ENCODE data around the gene ADAMTS7.
"Not testable (repeated sequence)": the region's sequence is repeated elsewhere in the genome, so short reads cannot be mapped to it uniquely, and the experiment has no call there.

ADAMTS7 gene

DNA sequence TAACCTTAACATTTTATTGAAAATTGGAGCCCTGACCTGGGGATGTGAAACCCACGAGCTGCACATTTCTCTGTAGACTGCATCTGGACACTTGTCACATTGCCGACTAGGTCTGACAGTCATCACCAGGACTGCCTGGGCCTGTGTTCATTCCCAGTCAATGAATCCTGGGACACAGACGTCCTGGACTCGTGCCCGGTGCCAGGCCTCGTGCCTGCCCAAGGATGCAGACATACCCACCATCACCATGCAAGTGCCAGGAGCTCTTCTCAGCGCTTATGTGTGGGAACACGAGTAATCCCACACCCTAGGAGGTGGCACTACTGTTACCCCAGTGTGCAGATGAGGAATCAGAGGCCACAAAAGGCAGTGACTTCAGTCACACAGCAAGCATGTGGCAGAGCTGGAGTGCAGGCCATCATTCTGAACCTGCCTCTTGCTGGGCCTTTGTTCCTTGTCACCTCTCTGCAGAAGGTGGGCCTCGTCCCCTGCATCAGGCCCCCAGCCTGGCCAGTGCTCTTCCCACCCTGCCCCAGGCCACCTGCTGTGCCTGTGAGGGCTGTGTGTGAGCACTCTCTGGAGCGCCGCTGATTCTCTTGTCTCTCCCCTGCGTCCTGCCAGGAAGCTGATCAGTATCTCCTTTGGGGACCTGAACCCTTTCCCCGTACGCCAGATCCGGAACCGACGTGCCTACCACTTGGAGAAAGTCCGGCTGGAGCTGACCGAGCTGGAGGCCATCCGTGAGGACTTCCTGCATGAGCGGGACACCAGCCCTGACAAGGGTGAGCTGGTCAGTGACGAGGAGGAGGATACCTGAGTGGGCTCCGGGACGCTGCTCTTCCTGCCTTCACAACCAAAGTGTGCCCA, 58.5 kb downstream of the ADAMTS7 start:
- no peak for DNase-seq

DNA sequence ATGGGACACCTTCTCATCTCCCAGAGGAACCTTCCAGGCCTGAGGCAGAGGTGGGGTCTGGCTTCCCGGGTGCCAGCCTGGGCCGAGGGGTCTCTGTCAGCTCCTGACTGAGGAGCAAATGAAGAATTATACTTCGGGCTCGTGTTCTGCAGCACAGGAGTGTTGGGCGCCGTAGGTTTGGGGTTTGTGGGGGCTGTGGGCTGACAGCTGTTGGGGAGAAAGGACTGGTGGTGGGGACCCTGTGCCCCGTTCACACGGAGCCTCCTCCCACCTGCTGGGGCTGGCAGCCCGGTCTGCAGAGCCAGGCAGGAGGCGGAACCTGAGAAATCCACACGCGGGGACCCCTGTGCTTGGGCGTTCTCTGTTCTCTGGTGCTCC, 59.7 kb downstream of the ADAMTS7 start:
- DNase-seq: no peak

- peak; percentile 62 to 69 for DNase-seq
Measured at GRCh38 chr15:78750974-78751601, 60.2 kb downstream of the ADAMTS7 start.

DNA sequence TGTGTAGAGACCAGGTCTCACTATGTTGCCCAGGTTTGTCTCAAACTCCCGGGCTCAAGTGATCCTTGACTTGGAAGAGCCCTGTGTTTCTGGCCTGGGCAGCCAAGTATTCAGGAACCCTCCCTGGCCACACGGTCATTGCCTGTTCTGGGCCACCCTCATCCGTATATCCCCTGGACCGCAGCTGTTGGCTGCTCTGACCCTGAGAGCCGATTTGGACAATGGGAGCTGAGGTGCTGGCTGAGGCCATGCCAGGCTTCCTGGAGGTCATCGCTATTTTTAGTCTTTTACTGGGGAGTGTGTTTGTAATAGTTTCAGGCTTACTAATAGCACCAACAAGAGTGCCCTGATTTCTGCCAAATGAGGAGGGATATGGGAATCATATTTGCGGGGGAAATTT, 60.7 kb downstream of the ADAMTS7 start:
- DNase-seq: no peak

GRCh38 chr15:78749831-78750230, 61.4 kb downstream of the ADAMTS7 start:
- no peak for DNase-seq

- DNase-seq: not testable (repeated sequence)
Measured at GRCh38 chr15:78747877-78748276, 63.4 kb downstream of the ADAMTS7 start.

DNA sequence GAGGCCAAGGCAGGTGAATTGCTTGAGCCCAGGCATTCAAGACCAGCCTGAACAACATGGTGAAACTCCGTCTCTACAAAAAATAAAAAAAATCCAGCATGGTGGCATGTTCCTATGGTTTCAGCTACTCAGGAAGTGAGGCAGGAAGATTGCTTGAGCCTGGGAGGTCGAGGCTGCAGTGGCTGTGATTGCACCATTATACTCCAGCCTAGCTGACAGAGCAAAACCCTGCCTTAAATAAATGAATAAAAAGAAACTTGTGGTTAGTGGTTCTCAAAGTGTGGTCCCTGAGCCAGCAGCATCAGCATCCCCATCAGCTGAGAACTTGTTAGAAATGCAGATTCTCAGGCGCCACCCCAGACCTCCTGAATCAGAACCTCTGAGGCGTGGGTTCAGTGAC, 69.6 kb downstream of the ADAMTS7 start:
- DNase-seq: not testable (repeated sequence)

DNA sequence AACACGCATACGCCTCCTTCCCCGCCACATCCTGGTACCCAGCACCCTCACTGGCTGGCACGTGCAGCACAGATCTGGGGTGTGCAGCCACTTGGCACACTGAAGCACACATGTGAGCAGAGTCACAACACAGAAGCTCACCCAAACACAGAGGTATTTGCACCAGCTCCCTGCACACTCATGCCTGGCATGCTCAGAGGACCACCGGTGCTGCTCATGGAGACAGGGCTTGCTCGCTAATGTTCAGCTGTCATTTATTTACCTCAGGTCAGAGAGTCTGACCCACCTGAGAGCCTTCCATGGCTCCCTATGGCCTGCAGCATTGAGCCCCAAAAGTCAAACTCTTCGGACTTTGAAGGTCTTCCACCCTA, 70.4 kb downstream of the ADAMTS7 start:
- no peak for DNase-seq

DNA sequence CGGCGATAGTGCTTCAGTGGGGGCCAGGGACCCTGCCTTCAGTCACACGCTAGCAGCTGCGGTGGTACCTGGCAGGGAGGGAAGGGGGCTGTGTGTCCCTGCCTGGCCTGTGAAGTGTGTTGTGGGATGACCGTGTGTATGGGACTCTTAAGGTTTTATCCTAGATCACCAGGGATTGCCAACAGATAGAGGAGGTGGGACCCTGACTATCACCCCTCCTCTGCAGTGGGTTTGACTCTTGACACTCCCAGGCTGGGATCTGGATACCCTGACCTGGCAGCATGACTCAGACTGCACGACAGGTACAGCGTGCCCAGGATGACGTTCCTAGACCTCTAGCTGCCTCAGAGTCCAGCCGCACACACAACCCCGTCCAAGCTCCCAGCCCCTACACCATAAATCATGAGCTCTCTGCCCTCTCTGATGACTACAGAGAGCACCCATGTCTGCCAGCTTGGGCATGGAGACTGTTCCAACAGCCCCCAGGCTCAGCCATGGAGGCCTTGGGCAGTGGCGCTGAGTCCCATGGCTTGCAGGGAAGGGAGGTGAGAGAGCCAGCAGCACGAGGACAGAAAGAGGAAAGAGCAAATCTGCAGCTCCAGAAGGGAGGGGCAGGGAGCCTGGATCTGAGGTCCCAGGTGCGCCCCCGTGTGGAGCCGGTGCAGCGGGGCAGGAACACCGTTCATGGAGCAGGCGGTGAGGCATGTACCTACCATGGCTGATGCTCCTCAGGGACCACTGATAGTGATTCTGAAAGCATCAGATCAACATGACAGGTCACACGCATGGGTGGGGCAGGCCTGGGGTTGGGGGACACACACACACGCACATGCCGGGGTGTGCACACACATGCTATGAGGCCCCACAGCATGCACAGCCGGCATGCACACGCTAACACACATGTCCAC, 71.0 kb downstream of the ADAMTS7 start:
- peak in 1 of 2 experiments; percentile 13 for DNase-seq

DNA sequence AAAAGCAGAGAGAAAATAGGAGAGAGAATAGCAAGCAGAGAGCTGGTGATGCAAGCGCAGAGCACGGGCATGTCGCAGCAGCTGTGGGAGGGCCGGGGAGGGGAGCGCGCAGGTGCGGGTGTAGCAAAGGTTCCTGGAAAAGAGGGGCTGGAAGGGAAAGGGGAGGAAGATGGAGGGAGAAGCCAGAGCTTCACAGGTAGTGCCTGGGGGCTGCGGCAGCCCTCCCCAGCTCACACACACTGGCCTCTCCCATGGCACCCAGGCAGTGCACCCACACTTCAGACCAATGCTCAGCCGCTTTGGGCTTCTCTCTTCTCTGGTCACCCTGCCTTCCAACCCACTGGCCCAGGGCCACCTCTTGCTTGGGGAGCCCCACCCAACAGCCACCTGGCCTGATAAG, 72.1 kb downstream of the ADAMTS7 start:
- DNase-seq: no peak

DNA sequence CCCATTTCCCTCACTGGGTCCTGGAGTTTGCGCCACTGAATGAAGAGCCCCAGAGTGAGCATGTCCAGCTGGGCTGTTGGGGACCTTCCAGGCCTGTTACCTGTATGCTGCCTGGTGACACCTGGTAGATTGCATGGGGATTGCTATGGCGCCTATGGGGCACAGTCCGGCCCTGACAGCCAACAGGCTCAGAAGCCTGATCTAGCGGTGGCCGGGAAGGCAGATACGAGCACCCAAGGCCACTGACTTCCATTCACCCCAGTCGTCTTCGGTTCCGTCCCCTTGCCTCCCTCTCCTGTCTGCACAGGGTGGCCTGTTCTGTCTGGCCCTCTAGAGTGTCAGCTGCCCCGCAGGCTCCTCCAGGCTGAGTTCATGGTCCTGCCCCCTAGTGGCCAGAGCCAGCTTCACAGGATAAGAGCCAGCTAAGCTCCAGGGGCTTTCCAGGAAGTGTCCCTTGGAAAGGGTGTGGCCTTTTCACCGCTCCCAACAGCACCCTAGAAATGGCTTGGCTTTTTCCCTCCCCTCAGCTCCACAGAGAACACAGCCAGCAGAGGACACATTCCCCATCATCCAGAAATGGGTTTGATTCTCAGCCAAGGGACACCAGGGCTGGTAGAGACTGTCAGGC, 73.2 kb downstream of the ADAMTS7 start:
- peak in 1 of 2 experiments; percentile 5 for DNase-seq

- no peak for DNase-seq
Measured at GRCh38 chr15:78737187-78737820, 74.0 kb downstream of the ADAMTS7 start.

- DNase-seq: not testable (repeated sequence)
Measured at GRCh38 chr15:78736286-78736685, 75.0 kb downstream of the ADAMTS7 start.

- DNase-seq: no peak
Measured at GRCh38 chr15:78734451-78735064, 76.7 kb downstream of the ADAMTS7 start.

DNA sequence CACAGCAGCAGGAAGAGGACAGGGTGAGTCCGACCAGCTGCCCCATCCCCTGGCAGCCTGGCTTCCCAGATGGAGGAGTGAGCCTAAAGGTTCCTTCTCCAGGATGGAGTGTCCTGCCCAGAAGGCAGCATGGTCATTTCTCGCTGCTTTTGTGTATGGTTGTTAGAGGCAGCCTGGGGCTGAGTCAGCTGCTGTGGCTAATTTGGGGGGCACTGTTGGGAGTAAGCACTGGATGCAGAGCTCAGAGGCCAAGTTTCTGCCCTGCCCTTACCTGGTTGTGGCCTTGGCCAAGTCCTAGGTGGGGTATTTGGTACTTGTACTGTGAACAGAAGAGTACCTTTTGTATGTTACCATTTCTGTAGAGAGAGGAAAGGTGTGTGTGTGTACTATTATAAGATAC, 78.6 kb downstream of the ADAMTS7 start:
- DNase-seq: no peak

GRCh38 chr15:78730955-78731354, 80.3 kb downstream of the ADAMTS7 start:
- DNase-seq: no peak

- DNase-seq: not testable (repeated sequence)
Measured at GRCh38 chr15:78728427-78728826, 82.8 kb downstream of the ADAMTS7 start.

DNA sequence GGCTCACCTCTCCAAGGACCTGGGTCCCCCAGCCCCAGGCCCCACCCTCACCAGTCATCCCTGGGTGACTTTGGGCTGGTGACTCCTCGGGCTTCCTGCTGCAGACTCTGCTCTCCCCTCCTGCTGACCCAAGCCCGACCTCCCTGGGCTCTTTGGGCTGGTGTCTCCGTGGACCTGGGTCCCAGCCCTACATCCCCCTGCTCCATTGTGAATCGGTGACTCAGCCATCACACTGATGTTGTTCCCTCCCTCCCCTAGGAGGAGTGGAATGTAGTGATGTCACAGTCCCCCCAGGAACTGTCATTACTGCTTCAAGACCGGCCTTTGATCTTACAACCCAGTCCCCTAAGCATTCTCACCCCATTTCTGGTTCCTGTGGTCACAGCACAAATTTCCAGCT, 83.7 kb downstream of the ADAMTS7 start:
- DNase-seq: no peak

DNA sequence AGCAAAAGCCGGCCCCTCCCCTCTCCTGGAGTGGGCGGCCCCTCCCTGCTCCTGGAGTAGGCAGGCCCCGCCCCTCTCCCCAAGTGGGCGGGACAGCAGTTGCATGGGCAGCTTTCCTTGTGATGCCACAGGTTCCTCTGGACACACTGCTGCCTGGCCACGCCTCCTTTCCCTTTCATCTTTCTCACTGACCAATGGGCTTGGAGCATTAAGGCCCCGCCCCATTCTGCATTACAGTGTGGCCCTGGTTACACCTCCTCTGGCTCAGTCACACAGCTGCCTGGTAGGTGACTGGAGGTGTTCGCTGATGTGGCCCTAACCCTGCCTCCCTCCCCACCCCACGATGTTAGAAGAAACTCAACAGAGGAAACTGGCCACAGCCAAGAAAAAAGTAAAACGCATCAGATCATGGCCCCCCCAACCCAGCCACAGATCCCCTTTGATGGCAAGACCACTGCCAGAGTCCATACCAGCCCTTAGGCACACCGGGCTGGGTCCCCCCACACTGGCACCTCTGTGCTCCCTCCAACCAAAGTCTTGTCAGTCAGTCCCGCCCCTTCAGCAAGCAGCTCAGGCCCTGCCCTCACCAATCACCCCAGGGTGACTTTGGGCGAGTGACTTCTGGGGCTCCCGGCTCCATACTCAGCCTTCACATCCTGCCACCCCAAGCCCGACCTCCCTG, 84.3 kb downstream of the ADAMTS7 start:
- peak in 1 of 2 experiments; percentile 1 for DNase-seq

- DNase-seq: not testable (repeated sequence)
Measured at GRCh38 chr15:78719819-78720450, 91.3 kb downstream of the ADAMTS7 start.

GRCh38 chr15:78718837-78719236, 92.4 kb downstream of the ADAMTS7 start:
- DNase-seq: no peak
